ENCODE results near the gene SMARCC1.

SMARCC1 gene

GRCh38 chr3:47701388-47701787, 80.3 kb downstream of the SMARCC1 start:
- no peak overlapping the region for H3K9ac ChIP-seq (ENCODE audit: low read length)
- no peak overlapping the region for H3K27ac ChIP-seq (ENCODE audit: low read depth, low read length)
- H4K20me1 ChIP-seq (ENCODE audit: low read depth, low read length): no peaks in the 10 kb centered on the region
- H3K9me2 ChIP-seq (replicated peaks; ENCODE audit: insufficient read depth, low read length): no peaks in the 10 kb centered on the region
- peaks cover 51% of the 10 kb centered on the region for H3K36me3 ChIP-seq (ENCODE audit: low read length)
- peaks cover 24% of the 10 kb centered on the region; the same call in 1 of the 2 replicates for H3F3A ChIP-seq (ENCODE audit: insufficient read depth)
- H3K4me2 ChIP-seq (ENCODE audit: low read depth, low read length, poor library complexity, severe bottlenecking): no peak overlapping the region
- no peak overlapping the region for H2AFZ ChIP-seq (ENCODE audit: low read depth, low read length, severe bottlenecking)
- no peaks in the 10 kb centered on the region for H3K79me2 ChIP-seq (ENCODE audit: insufficient read depth, low read length)
- H3K4me3 ChIP-seq (ENCODE audit: insufficient read depth, low read length, poor library complexity, severe bottlenecking): no peak overlapping the region
- no peaks in the 10 kb centered on the region for H3K27me3 ChIP-seq (ENCODE audit: low read length)
- TF ChIP-seq CTCF (IDR thresholded peaks at IDR 0.05; ENCODE audit: insufficient read depth, low read length, poor library complexity, severe bottlenecking) (no peak), EZH2phosphoT487 (conservative IDR thresholded peaks at IDR 0.05; ENCODE audit: low read length) (no peak)
- no peaks in the 10 kb centered on the region for H3K9me3 ChIP-seq (ENCODE audit: insufficient read depth, low read length)

- no peak overlapping the region for H3K4me2 ChIP-seq (ENCODE audit: low read depth, low read length, poor library complexity, severe bottlenecking)
- H3K4me3 ChIP-seq (ENCODE audit: insufficient read depth, low read length, poor library complexity, severe bottlenecking): no peak overlapping the region
- H2AFZ ChIP-seq (ENCODE audit: low read depth, low read length, severe bottlenecking): no peak overlapping the region
- no peak overlapping the region for H3K9ac ChIP-seq (ENCODE audit: low read length)
- H3K79me2 ChIP-seq (ENCODE audit: insufficient read depth, low read length): no peaks in the 10 kb centered on the region
- H3K36me3 ChIP-seq (ENCODE audit: low read length): peaks cover 43% of the 10 kb centered on the region; the same call in 1 of the 2 replicates
- H3F3A ChIP-seq (ENCODE audit: insufficient read depth): no peaks in the 10 kb centered on the region
- H3K9me3 ChIP-seq (ENCODE audit: insufficient read depth, low read length): no peaks in the 10 kb centered on the region
- no peak overlapping the region for H3K27ac ChIP-seq (ENCODE audit: low read depth, low read length)
- H4K20me1 ChIP-seq (ENCODE audit: low read depth, low read length): no peaks in the 10 kb centered on the region
- H3K9me2 ChIP-seq (replicated peaks; ENCODE audit: insufficient read depth, low read length): no peaks in the 10 kb centered on the region
- H3K27me3 ChIP-seq (ENCODE audit: low read length): no peaks in the 10 kb centered on the region
- TF ChIP-seq EZH2phosphoT487 (conservative IDR thresholded peaks at IDR 0.05; ENCODE audit: low read length) (no peak), CTCF (IDR thresholded peaks at IDR 0.05; ENCODE audit: insufficient read depth, low read length, poor library complexity, severe bottlenecking) (no peak)
These were observed 89.5 kb downstream of the SMARCC1 start for GRCh38 chr3:47692158-47692557.

- Histone ChIP-seq H3K27ac (ENCODE audit: low read depth, low read length) (no peak overlapping the region), H3K9ac (ENCODE audit: low read length) (no peak overlapping the region), H4K20me1 (ENCODE audit: low read depth, low read length) (no peaks in the 10 kb centered on the region), H3K9me3 (ENCODE audit: insufficient read depth, low read length) (no peaks in the 10 kb centered on the region), H3K9me2 (replicated peaks; ENCODE audit: insufficient read depth, low read length) (no peaks in the 10 kb centered on the region), H3K4me3 (ENCODE audit: insufficient read depth, low read length, poor library complexity, severe bottlenecking) (no peak overlapping the region), H3K4me2 (ENCODE audit: low read depth, low read length, poor library complexity, severe bottlenecking) (no peak overlapping the region), H3F3A (ENCODE audit: insufficient read depth) (no peaks in the 10 kb centered on the region), H3K79me2 (ENCODE audit: insufficient read depth, low read length) (no peaks in the 10 kb centered on the region), H2AFZ (ENCODE audit: low read depth, low read length, severe bottlenecking) (no peak overlapping the region), H3K27me3 (ENCODE audit: low read length) (no peaks in the 10 kb centered on the region), H3K36me3 (ENCODE audit: low read length) (peaks cover 56% of the 10 kb centered on the region; the same call in 1 of the 2 replicates)
- TF ChIP-seq EZH2phosphoT487 (conservative IDR thresholded peaks at IDR 0.05; ENCODE audit: low read length) (no peak), CTCF (IDR thresholded peaks at IDR 0.05; ENCODE audit: insufficient read depth, low read length, poor library complexity, severe bottlenecking) (no peak)
These were observed 93.2 kb downstream of the SMARCC1 start for GRCh38 chr3:47688488-47688887.
